Measurements from ENCODE around the gene ZNF488.

- no peak for TF ChIP-seq CTCF (IDR thresholded peaks at IDR 0.05)
- TF ChIP-seq POLR2A (IDR thresholded peaks at IDR 0.05): no peak
Measured at GRCh38 chr10:47369251-47369894, 14.7 kb downstream of the ZNF488 start.
